Endothelial cell of umbilical vein (primary cell): ENCODE data around the gene TOP2A.

Experiments used
- CTCF ChIP-seq, 2 donors: IDR thresholded peaks; 1 replicate in 1 of 2; 2 replicates in 1 of 2; pipeline ENCODE4 v1.5.1; 2011; ENCODE audit warnings: low read length in 2 of 2, mild to moderate bottlenecking in 2 of 2, moderate library complexity in 2 of 2, control low read depth in 1 of 2, inconsistent platforms in 1 of 2, low read depth in 1 of 2; ENCODE audit not compliant: insufficient read depth in 1 of 2; ENCODE audit errors: extremely low read depth in 1 of 2
- EZH2 ChIP-seq: IDR thresholded peaks from 2 replicates; pipeline ENCODE4 v1.6.1; 2012; ENCODE audit warnings: borderline replicate concordance, low read depth, mild to moderate bottlenecking, moderate library complexity, low read length, inconsistent platforms; ENCODE audit not compliant: severe bottlenecking
- FOS ChIP-seq: IDR thresholded peaks from 2 replicates; pipeline ENCODE4 v1.6.1; 2011; ENCODE audit warnings: mild to moderate bottlenecking, low read length, moderate library complexity, borderline replicate concordance; ENCODE audit not compliant: insufficient read depth
- GATA2 ChIP-seq: IDR thresholded peaks from 2 replicates; pipeline ENCODE4 v1.7.0; 2011; ENCODE audit warnings: low read depth, mild to moderate bottlenecking, moderate library complexity, mixed read lengths, low read length; ENCODE audit not compliant: insufficient read length, insufficient read depth
- JUN ChIP-seq: IDR thresholded peaks from 2 replicates; pipeline ENCODE4 v1.6.1; 2011; ENCODE audit warnings: borderline replicate concordance, low read depth; ENCODE audit not compliant: insufficient read length, insufficient read depth
- MAX ChIP-seq: IDR thresholded peaks from 2 replicates; pipeline ENCODE4 v1.6.1; 2011; ENCODE audit not compliant: insufficient read depth, insufficient read length
- POLR2A ChIP-seq: IDR thresholded peaks from 2 replicates; pipeline ENCODE4 v1.6.1; 2012; ENCODE audit warnings: low read depth, mild to moderate bottlenecking, control low read depth, low read length
- POLR2AphosphoS5 ChIP-seq: IDR thresholded peaks from 2 replicates; pipeline ENCODE4 v1.6.1; 2012; ENCODE audit warnings: low read depth, mild to moderate bottlenecking, control low read depth, low read length, moderate library complexity; ENCODE audit not compliant: insufficient read depth

DNA sequence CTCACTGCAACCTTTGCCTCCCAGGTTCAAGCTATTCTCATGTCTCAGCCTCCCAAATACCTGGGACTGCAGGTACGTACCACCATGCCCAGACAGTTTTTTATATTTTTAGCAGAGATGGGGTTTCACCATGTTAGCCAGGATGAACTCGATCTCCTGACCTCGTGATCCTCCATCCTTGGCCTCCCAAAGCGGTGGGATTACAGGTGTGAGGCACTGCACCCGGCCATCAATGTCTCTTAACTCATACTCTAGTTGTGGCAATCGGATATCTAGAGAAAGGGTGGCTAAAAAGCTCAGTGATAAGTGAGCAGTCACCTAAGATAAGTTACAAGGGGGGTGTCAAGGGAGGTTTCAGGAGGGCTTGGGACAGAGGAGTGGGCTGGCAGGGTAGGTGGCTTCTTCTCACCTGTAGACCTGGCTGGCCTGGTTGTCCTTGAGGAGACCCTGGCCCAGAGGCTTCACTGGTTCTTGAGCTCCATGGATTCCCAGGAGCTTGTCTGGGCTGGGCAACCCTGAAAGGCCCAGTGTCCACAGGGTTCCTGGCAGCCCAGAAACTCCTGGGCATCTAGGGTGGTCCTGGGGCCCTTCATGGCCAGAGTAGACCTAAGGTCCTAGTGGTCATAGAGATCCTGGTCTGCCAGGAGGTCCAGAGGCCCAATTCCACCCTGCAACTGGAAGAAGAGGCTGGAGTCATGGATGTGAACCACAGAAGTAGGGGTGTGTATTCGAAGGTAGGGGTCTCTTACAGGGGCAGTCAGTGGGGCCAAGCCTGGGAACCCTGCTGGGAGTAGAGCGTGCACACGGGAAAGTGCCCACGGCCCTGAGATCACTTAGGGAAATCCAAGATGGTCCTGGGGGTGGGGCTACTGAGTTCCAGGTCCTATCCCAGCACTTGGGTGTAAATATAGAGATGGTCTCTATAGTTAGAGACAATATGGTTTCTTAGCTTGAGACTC, 12.9 kb upstream of the TOP2A start:
- TF ChIP-seq POLR2AphosphoS5 (no peak), CTCF (IDR thresholded peaks at IDR 0.05; ENCODE audit: extremely low read depth in 1 of 2, insufficient read depth in 1 of 2, low read depth in 1 of 2, low read length in 2 of 2) (no peak), POLR2A (no peak), EZH2 (no peak), FOS (no peak), JUN (no peak), MAX (no peak), GATA2 (no peak)
